T-helper 1 cell treated with Interleukin-12 subunit alpha and Interleukin-12 subunit beta and Interleukin-4 antibody, amounts not matched to agents 30 ng/mL and 1 ng/mL, for 36 hours (primary cell): ENCODE measurements around the gene BHLHA15. TPM values are rescaled to one million over a fixed set of nuclear protein-coding genes. Genes with fewer than 3 reads are reported as not detected.

Experiments
- intact Hi-C: fragments of 100-400 bp; cut with micrococcal nuclease; formaldehyde crosslinking; loops from one replicate; pipeline ENCODE4 v1.15.1; 2024
- total RNA-seq: library from RNA; stranded (reverse); gene quantifications from 2 replicates; pipeline ENCODE4 v1.2.3, GENCODE V29; 2022

The BHLHA15 gene
- total RNA-seq, 1 donor from 2014 or later, result 0.64 TPM

GRCh38 chr7:98186452-98187137 is 24.6 kb upstream of the BHLHA15 start:
- intact Hi-C loops, result no loop called here

DNA sequence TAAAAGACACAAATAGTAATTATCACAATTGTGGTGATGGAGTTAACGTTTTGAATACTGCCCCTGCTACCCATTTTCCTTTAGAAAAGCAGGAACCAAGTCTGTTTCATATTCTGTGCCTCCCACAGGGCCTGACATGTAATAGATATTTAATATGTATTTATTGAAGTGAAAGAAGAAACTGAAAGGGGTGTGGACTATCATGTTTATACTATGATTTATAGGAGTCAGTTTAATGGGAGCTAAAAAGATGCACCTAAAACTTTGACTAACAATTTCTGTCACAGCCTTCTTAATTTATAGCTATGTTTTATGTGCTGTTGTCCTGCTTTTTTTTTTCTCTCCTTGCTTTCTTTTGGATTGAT is 24.1 kb upstream of the BHLHA15 start:
- intact Hi-C loops, result no loop called here

DNA sequence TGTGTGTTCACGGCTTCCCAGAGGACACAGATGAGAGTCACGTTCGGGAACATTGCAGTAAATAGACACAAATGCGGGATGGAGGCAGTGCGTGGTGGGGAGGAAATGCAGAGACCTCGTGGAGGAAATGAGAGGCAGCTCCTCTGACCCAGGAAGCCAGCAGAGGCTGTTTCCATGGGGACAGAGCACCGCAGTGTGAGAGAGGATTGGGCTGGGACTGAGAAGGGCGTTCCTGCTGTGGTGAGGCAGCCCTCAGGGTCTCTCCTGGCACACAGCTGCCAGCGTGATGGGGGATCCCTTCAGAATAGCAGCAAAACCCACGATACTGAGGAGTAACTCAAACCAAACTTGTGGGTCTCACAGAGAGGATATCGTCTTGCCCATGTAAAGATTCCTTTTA is 21.7 kb upstream of the BHLHA15 start:
- intact Hi-C loops, result no loop called here

DNA sequence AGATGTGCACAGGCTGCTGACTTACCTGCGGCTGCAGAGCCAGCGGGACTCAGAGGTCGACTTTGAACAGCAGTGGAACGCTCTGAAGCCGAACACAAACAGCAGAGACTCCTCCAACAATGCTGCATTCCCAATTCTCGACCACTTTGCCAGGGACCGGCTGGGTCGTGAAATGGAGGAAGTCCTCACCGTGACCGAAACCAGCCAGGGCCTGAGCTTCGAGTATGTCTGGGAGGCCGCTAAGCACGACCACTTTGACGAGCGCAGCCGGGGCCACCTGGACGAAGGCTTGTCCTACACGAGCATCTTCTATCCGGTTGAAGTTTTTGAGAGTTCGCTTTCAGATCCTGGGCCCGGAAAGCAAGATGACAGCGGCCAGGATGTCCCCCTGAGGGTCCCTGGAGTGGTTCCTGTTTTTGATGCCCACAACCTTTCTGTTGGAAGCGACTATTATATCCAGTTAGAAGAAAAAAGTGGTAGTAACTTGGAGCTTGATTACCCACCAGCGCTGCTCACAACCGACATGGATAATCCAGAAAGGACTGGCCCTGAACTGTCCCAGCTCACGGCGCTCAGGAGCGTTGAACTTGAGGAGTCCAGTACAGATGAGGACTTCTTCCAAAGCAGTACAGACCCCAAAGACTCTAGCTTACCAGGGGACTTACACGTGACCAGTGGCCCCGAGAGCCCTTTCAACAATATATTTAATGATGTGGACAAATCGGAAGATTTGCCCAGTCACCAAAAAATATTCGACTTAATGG is 19.4 kb upstream of the BHLHA15 start:
- intact Hi-C loops, result no loop called here

DNA sequence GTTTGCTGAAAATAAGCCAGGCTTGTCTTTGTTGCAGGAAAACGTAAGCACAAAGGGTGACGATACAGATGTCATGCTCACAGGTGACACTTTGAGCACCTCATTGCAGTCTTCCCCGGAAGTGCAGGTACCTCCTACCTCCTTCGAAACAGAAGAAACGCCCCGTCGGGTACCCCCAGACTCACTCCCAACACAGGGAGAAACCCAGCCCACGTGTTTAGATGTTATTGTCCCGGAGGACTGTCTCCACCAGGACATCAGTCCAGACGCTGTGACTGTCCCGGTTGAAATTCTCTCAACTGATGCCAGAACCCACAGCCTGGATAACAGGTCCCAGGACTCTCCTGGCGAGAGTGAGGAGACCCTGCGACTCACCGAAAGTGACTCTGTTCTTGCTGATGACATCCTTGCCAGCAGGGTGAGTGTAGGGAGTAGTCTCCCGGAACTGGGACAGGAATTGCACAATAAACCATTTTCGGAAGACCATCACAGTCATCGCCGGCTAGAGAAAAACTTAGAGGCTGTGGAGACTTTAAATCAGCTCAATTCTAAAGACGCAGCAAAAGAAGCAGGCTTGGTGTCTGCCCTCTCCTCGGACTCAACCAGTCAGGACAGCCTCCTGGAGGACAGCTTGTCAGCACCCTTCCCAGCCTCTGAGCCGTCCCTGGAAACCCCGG is 18.3 kb upstream of the BHLHA15 start:
- intact Hi-C loops, result no loop called here

DNA sequence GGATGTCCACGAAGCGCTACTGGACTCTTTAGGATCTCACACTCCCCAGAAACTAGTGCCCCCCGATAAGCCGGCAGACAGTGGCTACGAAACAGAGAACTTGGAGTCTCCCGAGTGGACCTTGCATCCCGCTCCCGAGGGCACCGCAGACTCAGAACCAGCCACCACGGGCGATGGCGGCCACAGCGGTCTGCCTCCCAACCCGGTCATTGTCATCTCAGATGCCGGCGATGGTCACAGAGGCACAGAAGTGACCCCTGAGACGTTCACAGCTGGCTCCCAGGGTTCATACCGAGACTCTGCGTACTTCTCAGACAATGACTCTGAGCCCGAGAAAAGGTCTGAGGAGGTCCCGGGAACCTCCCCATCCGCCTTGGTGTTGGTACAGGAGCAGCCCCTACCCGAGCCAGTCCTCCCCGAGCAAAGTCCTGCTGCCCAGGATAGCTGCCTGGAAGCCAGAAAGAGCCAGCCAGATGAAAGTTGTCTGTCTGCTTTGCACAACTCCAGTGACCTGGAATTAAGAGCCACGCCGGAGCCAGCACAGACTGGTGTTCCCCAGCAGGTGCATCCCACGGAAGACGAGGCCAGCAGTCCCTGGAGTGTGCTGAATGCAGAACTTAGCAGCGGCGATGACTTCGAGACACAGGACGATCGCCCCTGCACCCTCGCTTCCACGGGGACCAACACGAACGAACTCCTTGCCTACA is 17.6 kb upstream of the BHLHA15 start:
- intact Hi-C loops, result no loop called here

DNA sequence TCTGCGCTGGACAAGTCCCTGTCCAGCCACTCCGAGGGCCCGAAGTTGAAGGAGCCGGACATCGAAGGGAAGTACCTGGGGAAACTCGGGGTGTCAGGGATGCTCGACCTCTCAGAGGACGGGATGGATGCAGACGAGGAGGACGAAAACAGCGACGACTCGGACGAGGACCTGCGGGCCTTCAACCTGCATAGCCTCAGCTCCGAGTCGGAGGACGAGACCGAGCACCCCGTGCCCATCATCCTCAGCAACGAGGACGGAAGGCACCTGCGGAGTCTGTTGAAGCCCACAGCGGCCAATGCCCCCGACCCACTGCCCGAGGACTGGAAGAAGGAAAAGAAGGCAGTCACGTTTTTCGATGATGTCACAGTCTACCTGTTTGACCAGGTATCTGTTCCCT is 17.1 kb upstream of the BHLHA15 start:
- intact Hi-C loops, result no loop called here

- intact Hi-C loops, result no loop called here
Observed at GRCh38 chr7:98194672-98195457, 16.4 kb upstream of the BHLHA15 start.

DNA sequence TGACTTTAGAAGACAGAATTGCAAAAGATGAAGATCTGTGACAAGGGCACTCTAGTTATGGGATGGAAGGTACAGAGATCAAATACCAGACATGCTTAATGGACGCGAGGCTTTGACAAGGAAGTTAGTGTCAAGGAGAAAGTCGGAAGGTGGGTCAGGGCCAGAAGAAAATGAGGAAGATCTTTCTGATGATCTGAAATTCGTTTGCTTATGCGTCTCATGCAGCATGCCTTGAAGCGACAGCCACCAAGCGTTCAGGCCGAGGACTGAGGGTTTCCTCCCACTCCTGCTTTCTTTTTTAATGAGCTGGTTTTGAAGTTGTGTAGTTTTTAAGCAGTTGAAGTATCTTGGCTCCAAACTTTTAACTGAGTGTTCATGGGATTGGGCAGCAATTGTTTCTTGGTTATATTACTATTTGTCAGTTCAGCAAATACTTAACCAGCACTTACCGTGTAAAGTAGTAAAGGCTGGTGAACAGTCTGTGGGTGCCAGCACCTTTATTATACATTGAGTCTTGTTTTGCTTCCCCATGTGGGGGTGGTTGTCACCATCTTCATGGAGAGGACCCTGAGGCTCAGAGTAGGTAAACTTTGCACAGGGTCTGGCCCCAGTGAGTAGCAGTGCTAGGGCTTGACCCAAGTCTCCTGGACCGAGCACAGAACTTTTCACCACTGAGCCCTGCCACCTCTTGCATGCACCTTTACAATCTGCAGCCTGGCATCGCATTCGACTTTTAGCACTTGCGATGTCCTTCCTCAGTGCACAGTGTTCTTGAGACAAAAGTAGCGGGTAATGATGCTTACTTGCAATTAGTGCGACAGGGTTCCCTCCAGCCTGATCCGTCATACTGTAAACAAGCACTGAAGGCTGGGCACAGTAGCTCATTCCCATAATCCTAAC is 14.3 kb upstream of the BHLHA15 start:
- intact Hi-C loops, result no loop called here

GRCh38 chr7:98199131-98199530 is 12.1 kb upstream of the BHLHA15 start:
- intact Hi-C loops, result no loop called here

DNA sequence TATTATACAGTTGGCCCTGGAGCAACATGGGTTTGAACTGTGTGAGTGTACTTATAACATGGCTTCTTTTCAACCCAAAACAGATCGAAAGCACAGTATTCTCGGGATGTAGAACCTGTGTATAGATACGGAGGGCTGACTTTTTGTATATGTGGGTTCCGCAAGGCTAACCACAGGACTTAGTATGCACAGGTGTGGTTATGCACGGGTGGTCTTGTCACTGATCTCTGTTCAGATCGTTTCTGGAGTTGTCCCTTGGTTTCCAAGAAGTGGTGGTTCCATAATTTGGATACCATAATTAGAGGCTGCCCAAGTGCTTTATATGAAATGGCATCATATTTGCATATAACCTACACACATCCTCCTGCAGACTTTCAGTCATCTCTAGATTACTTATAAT is 10.9 kb upstream of the BHLHA15 start:
- intact Hi-C loops, result loop anchor here (5.0 kb wide), 1 partner anchor 68 kb away; no protein-coding TSS in a partner anchor

DNA sequence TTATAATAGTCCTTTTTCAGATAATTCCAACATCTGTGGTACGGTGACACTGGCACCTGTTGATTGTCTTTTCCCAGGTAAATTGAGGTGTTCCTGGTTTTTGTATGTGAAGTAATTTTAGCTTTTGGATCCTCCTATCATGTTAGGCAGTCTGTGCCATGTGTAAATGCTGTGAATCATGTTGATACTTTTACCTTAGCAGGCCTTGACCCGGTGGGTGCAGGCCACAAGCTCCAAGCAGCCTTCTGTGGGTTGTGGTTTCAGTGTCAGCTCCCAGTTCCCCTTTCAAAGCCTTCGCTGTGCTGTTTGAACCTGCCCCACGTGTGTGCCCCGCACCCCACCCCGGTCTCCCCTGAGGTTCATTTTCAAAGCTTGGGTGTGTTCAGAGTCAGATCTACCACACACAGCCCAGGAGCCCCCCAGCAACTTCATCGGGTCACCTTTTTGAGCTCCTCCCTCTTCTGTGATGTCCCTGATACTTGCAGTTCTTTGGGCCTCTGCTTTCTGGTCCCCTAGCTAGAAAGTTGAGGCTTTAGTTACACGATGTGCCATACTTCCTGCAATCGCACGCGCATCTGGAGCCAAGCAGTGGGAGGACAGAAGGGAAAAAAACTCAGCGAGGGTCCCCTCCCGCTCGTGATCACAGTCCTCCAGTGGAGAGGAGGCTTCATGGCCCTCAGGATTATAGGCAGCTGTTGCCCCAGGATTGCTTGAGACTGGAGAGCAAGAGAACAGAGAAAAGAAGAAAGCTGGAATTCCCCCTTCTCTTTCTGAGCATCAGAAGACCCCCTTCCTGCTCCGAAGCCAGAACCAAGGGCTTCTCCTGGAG is 8.7 kb upstream of the BHLHA15 start:
- intact Hi-C loops, result loop anchor here (1.0 to 5.0 kb wide), 4 partner anchors 48 to 96 kb away; partner anchors contain the start of genes BRI3 and LMTK2

DNA sequence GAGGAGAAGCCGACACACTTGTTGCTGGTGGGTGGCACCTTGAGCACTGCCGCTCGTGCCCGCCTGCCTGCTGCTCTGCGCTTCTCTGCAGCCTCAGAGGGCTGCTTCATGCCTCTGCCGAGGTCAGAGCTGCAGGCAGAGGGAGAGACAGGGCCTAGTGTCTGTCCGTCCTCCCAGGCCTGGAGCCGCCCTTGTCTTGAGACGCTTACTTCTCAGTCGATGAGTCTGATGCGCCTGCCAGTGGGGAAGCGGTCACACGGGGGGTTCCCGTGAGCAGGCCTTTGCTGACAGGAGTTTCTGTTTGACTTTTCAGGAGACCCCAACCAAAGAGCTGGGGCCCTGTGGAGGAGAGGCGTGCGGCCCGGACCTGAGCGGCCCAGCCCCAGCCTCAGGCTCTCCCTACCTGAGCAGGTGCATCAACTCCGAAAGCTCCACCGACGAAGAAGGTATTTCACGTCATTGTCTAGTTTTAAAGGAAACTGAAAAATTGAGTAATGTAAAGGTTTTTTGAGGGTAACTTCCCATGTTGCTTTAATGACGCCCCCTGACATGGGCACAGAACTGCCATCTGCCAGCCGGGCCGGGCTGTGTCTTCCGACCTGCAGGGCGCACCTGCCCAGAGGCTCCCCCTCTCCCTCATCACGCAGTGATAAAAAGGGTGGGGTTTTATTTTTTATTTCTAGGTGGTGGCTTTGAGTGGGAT is 7.8 kb upstream of the BHLHA15 start:
- intact Hi-C loops, result loop anchor here (2.0 to 5.0 kb wide), 2 partner anchors 47 to 71 kb away; no protein-coding TSS in a partner anchor

- intact Hi-C loops, result loop anchor here (2.0 to 5.0 kb wide), 2 partner anchors 47 to 72 kb away; no protein-coding TSS in a partner anchor
Observed at GRCh38 chr7:98203964-98204605, 7.2 kb upstream of the BHLHA15 start.

DNA sequence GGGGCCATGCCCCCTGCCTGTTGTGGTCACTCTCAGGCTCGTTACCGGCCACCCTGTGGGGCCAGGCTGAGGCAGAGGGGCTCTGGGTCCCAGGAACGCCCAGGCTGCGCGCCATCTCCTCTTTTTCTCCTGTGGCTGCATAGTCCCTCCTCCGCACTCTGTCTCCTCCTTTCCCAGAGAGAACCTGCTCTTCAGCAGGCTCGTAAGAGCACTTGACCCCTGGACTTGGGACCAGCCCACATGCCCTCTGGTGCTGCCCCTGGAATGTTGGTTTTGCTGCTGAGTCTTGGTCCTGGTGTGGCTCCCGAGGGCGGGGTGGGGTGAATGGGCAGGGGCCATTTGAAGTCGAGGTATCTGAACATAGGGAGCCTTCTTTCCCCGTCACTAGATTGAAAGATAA is 6.6 kb upstream of the BHLHA15 start:
- intact Hi-C loops, result loop anchor here (5.0 kb wide), 1 partner anchor 72 kb away; no protein-coding TSS in a partner anchor

DNA sequence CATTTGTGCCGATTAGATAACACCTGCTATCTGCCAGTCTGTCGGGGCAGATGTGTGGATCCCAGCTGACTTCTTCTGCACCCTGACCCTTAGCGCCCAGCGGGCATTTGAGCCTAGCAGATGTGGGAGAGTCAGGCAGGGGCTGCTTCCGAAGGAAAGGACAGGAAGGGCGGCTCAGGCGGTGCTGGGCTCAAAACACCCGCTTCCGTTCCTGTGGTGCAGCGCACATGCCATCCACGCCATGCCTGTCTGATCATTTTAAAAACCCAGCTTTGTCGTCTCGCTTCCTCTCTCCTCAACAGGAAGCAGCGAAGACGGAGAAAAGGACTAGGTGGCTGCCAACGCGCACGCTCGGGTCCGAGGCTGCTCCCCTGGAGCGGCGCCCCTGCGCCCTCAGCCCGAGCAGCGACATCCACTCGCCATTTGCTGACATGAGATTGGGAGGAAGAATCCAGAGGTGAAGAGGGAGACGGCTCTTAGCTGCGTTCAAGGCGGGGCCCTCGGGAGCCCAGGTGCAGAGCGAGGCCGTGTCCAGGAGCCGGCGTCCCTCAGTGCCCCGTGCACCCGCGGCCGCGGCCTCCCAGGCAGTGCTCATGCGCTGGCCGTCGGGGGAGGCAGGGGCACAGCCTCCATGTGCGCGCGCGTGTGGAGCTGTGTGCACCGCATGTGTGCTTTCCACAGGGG is 5.9 kb upstream of the BHLHA15 start:
- intact Hi-C loops, result no loop called here
